DMS53 treated with DMSO at 0.1 percent for 48 hours (cell line): ENCODE measurements around the gene USHBP1.
A peak's percentile ranks its signal among the peaks of the same experiment; 100 is the strongest.

Experiments used
- DNase-seq: peaks from one replicate; lab custom pipeline; 2025; ENCODE audit not compliant: unreplicated experiment; lab: John Stamatoyannopoulos, UW

USHBP1 gene

GRCh38 chr19:17263712-17264640 lies 569 bp downstream of the USHBP1 start:
- no peak for DNase-seq

- no peak for DNase-seq
Measured at GRCh38 chr19:17262557-17262956, 2.0 kb downstream of the USHBP1 start.

- peak; percentile 60 for DNase-seq
Measured at GRCh38 chr19:17260842-17261325, 3.7 kb downstream of the USHBP1 start.

GRCh38 chr19:17259934-17260333 lies 4.6 kb downstream of the USHBP1 start:
- DNase-seq = no peak

GRCh38 chr19:17259118-17259780 lies 5.3 kb downstream of the USHBP1 start:
- DNase-seq = no peak

- DNase-seq = no peak
Measured at GRCh38 chr19:17256130-17256529, 8.4 kb downstream of the USHBP1 start.

GRCh38 chr19:17255150-17255621 lies 9.4 kb downstream of the USHBP1 start:
- DNase-seq = no peak

- DNase-seq = no peak
Measured at GRCh38 chr19:17254636-17255035, 9.9 kb downstream of the USHBP1 start.

GRCh38 chr19:17249887-17250548 lies 14.5 kb downstream of the USHBP1 start:
- DNase-seq = no peak

GRCh38 chr19:17248011-17248776 lies 16.4 kb downstream of the USHBP1 start:
- DNase-seq = peak; percentile 84

GRCh38 chr19:17246681-17247425 lies 17.7 kb downstream of the USHBP1 start:
- no peak for DNase-seq

- no peak for DNase-seq
Measured at GRCh38 chr19:17245535-17245984, 19.0 kb downstream of the USHBP1 start, which contains the start of gene NR2F6. TSS of gene NR2F6 (minus strand) at chr19:17245919. CDS start at chr19:17245220, 699 bp downstream.

- no peak for DNase-seq
Measured at GRCh38 chr19:17244618-17245534, 19.7 kb downstream of the USHBP1 start.

GRCh38 chr19:17243830-17244617 lies 20.5 kb downstream of the USHBP1 start:
- no peak for DNase-seq

GRCh38 chr19:17243211-17243829 lies 21.2 kb downstream of the USHBP1 start:
- no peak for DNase-seq

- no peak for DNase-seq
Measured at GRCh38 chr19:17242431-17243208, 21.9 kb downstream of the USHBP1 start.
